Measurements from ENCODE around the gene PAIP2.

The PAIP2 gene

GRCh38 chr5:139397921-139398320 lies 56.3 kb downstream of the PAIP2 start:
- Histone ChIP-seq H3K27ac (ENCODE audit: low read depth, low read length, poor library complexity, severe bottlenecking) (no peak overlapping the region), H3K79me2 (ENCODE audit: insufficient read depth, low read length) (no peaks in the 10 kb centered on the region; the same call in 1 of the 2 replicates), H2AFZ (ENCODE audit: low read length) (no peak overlapping the region), H3K9ac (ENCODE audit: low read length) (no peak overlapping the region), H3F3A (ENCODE audit: insufficient read depth, low read length) (no peaks in the 10 kb centered on the region), H3K4me3 (ENCODE audit: low read depth, low read length, poor library complexity, severe bottlenecking) (no peak overlapping the region), H3K36me3 (ENCODE audit: insufficient read depth, low read length) (no peaks in the 10 kb centered on the region; the same call in 1 of the 2 replicates), H3K4me1 (ENCODE audit: insufficient read depth, low read length, severe bottlenecking) (peaks cover 35% of the 10 kb centered on the region), H4K20me1 (ENCODE audit: insufficient read depth, low read length) (no peaks in the 10 kb centered on the region), H3K4me2 (ENCODE audit: low read length) (no peak overlapping the region), H3K27me3 (ENCODE audit: insufficient read depth, low read length) (no peaks in the 10 kb centered on the region), H3K9me2 (ENCODE audit: low read depth, low read length) (no peaks in the 10 kb centered on the region), H3K9me3 (ENCODE audit: low read length) (no peaks in the 10 kb centered on the region)
- TF ChIP-seq CTCF (IDR thresholded peaks at IDR 0.05; ENCODE audit: low read length) (no peak), EZH2 (IDR thresholded peaks at IDR 0.05; ENCODE audit: borderline replicate concordance, low read length) (no peak)

- Histone ChIP-seq H3K27ac (ENCODE audit: low read depth, low read length, poor library complexity, severe bottlenecking) (no peak overlapping the region), H3K9me3 (ENCODE audit: low read length) (no peaks in the 10 kb centered on the region), H3K36me3 (ENCODE audit: insufficient read depth, low read length) (no peaks in the 10 kb centered on the region; the same call in 1 of the 2 replicates), H3K4me3 (ENCODE audit: low read depth, low read length, poor library complexity, severe bottlenecking) (no peak overlapping the region), H2AFZ (ENCODE audit: low read length) (no peak overlapping the region), H4K20me1 (ENCODE audit: insufficient read depth, low read length) (no peaks in the 10 kb centered on the region), H3K4me2 (ENCODE audit: low read length) (no peak overlapping the region), H3K9ac (ENCODE audit: low read length) (no peak overlapping the region), H3K4me1 (ENCODE audit: insufficient read depth, low read length, severe bottlenecking) (peaks cover 34% of the 10 kb centered on the region), H3K9me2 (ENCODE audit: low read depth, low read length) (no peaks in the 10 kb centered on the region), H3K27me3 (ENCODE audit: insufficient read depth, low read length) (no peaks in the 10 kb centered on the region), H3F3A (ENCODE audit: insufficient read depth, low read length) (no peaks in the 10 kb centered on the region), H3K79me2 (ENCODE audit: insufficient read depth, low read length) (no peaks in the 10 kb centered on the region)
- TF ChIP-seq EZH2 (IDR thresholded peaks at IDR 0.05; ENCODE audit: borderline replicate concordance, low read length) (no peak), CTCF (IDR thresholded peaks at IDR 0.05; ENCODE audit: low read length) (no peak)
These were observed 58.0 kb downstream of the PAIP2 start for GRCh38 chr5:139399501-139400121.

- no peak overlapping the region for H3K9ac ChIP-seq (ENCODE audit: low read length)
- no peaks in the 10 kb centered on the region for H3K79me2 ChIP-seq (ENCODE audit: insufficient read depth, low read length)
- no peaks in the 10 kb centered on the region for H3F3A ChIP-seq (ENCODE audit: insufficient read depth, low read length)
- no peak overlapping the region for H3K4me2 ChIP-seq (ENCODE audit: low read length)
- H3K27me3 ChIP-seq (ENCODE audit: insufficient read depth, low read length), result no peaks in the 10 kb centered on the region
- H3K9me3 ChIP-seq (ENCODE audit: low read length), result no peaks in the 10 kb centered on the region
- H3K9me2 ChIP-seq (ENCODE audit: low read depth, low read length), result no peaks in the 10 kb centered on the region
- TF ChIP-seq EZH2 (IDR thresholded peaks at IDR 0.05; ENCODE audit: borderline replicate concordance, low read length) (no peak), CTCF (IDR thresholded peaks at IDR 0.05; ENCODE audit: low read length) (no peak)
- no peak overlapping the region for H3K4me3 ChIP-seq (ENCODE audit: low read depth, low read length, poor library complexity, severe bottlenecking)
- H3K27ac ChIP-seq (ENCODE audit: low read depth, low read length, poor library complexity, severe bottlenecking), result no peak overlapping the region
- H2AFZ ChIP-seq (ENCODE audit: low read length), result no peak overlapping the region
- peaks cover 18% of the 10 kb centered on the region for H3K4me1 ChIP-seq (ENCODE audit: insufficient read depth, low read length, severe bottlenecking)
- H4K20me1 ChIP-seq (ENCODE audit: insufficient read depth, low read length), result no peaks in the 10 kb centered on the region
- no peaks in the 10 kb centered on the region for H3K36me3 ChIP-seq (ENCODE audit: insufficient read depth, low read length)
These were observed 59.9 kb downstream of the PAIP2 start for GRCh38 chr5:139401546-139401945.
